ENCODE data around the gene ATG14.

DNA sequence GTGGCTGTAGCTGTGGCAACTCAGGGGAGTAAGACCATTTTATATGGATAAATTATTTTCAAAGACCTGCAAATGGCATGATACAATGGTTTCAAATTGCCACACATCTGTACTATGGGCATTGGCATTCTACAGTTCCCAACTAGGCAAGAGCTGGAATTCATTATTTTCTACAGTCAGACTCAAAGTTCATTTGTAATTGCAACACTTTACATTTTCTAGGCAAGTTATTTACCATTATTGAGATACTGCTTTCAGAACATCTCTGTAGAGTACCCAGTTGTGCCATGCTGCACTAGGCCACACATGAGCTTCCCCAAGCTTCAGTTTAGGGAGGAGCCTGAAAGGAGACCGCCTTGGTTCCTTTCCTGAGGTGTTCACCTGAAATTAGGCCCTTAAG, 8.0 kb upstream of the ATG14 start:
- TF ChIP-seq, protein P1, sequence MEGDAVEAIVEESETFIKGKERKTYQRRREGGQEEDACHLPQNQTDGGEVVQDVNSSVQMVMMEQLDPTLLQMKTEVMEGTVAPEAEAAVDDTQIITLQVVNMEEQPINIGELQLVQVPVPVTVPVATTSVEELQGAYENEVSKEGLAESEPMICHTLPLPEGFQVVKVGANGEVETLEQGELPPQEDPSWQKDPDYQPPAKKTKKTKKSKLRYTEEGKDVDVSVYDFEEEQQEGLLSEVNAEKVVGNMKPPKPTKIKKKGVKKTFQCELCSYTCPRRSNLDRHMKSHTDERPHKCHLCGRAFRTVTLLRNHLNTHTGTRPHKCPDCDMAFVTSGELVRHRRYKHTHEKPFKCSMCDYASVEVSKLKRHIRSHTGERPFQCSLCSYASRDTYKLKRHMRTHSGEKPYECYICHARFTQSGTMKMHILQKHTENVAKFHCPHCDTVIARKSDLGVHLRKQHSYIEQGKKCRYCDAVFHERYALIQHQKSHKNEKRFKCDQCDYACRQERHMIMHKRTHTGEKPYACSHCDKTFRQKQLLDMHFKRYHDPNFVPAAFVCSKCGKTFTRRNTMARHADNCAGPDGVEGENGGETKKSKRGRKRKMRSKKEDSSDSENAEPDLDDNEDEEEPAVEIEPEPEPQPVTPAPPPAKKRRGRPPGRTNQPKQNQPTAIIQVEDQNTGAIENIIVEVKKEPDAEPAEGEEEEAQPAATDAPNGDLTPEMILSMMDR (conservative IDR thresholded peaks at IDR 0.05; ENCODE audit: low read length): no peak
- no peak for TF ChIP-seq EZH2phosphoT487 (IDR thresholded peaks at IDR 0.05; ENCODE audit: borderline replicate concordance)
